Chondrocyte (in vitro differentiated cells): ENCODE data around the gene INPP5D. TPM values are rescaled to one million over a fixed set of nuclear protein-coding genes. Genes with fewer than 3 reads are reported as not detected.

ENCODE experiments used
- DNase-seq: peaks from one replicate; pipeline ENCODE4 v3.0.0; 2021; ENCODE audit warnings: mixed read lengths, low spot score
- H3K27ac Mint-ChIP-seq: one replicate; pipeline ENCODE4 v1.8.0; 2021; ENCODE audit warnings: mild to moderate bottlenecking, moderate library complexity, mixed read lengths; ENCODE audit not compliant: unreplicated experiment
- H3K27me3 Mint-ChIP-seq: 2 replicates; pipeline ENCODE4 v1.8.0; 2021; ENCODE audit warnings: low read depth, mixed read lengths
- H3K36me3 Mint-ChIP-seq: 2 replicates; pipeline ENCODE4 v1.8.0; 2021; ENCODE audit warnings: low read depth, mixed read lengths
- H3K4me1 Mint-ChIP-seq: 2 replicates; pipeline ENCODE4 v1.8.0; 2021; ENCODE audit warnings: low read depth, mild to moderate bottlenecking, mixed read lengths
- H3K4me3 Mint-ChIP-seq: one replicate; pipeline ENCODE4 v1.8.0; 2021; ENCODE audit warnings: mild to moderate bottlenecking, moderate library complexity, mixed read lengths; ENCODE audit not compliant: unreplicated experiment
- H3K9me3 Mint-ChIP-seq: 2 replicates; pipeline ENCODE4 v1.8.0; 2021; ENCODE audit warnings: low read depth, mixed read lengths
- CTCF ChIP-seq: fragments of 200-600 bp; sonication (generic); IDR thresholded peaks from 2 replicates; pipeline ENCODE4 v1.5.0; 2021; ENCODE audit warnings: antibody characterized with exemption, mild to moderate bottlenecking, moderate library complexity
- total RNA-seq: library from RNA; stranded (reverse); gene quantifications from 3 replicates; pipeline ENCODE4 v1.2.1, GENCODE V29; 2021

INPP5D gene
- total RNA-seq, 1 donor from 2014 or later, result 0.20 TPM

- TF ChIP-seq CTCF, result no peak
- H3K27ac Mint-ChIP-seq, result no peak overlapping the region
- H3K27me3 Mint-ChIP-seq, result peaks cover 38% of the 10 kb centered on the region
- H3K36me3 Mint-ChIP-seq, result peaks cover 2% of the 10 kb centered on the region
- no peak for DNase-seq
- H3K4me1 Mint-ChIP-seq, result no peaks in the 10 kb centered on the region
- H3K9me3 Mint-ChIP-seq, result peaks cover 7% of the 10 kb centered on the region
- no peak overlapping the region for H3K4me3 Mint-ChIP-seq
Measured at GRCh38 chr2:233137040-233137439, 76.9 kb downstream of the INPP5D start.

GRCh38 chr2:233140077-233140585 lies 80.0 kb downstream of the INPP5D start:
- peaks cover 11% of the 10 kb centered on the region for H3K9me3 Mint-ChIP-seq
- H3K27ac Mint-ChIP-seq, result no peak overlapping the region
- peaks cover 2% of the 10 kb centered on the region for H3K36me3 Mint-ChIP-seq
- H3K27me3 Mint-ChIP-seq, result peaks cover 34% of the 10 kb centered on the region
- DNase-seq, result no peak
- H3K4me3 Mint-ChIP-seq, result no peak overlapping the region
- TF ChIP-seq CTCF, result no peak
- no peaks in the 10 kb centered on the region for H3K4me1 Mint-ChIP-seq

GRCh38 chr2:233140978-233141377 lies 80.8 kb downstream of the INPP5D start:
- H3K4me3 Mint-ChIP-seq, result no peak overlapping the region
- peaks cover 8% of the 10 kb centered on the region for H3K9me3 Mint-ChIP-seq
- peaks cover 42% of the 10 kb centered on the region for H3K27me3 Mint-ChIP-seq
- no peaks in the 10 kb centered on the region for H3K4me1 Mint-ChIP-seq
- H3K27ac Mint-ChIP-seq, result no peak overlapping the region
- TF ChIP-seq CTCF, result no peak
- no peak for DNase-seq
- H3K36me3 Mint-ChIP-seq, result peaks cover 2% of the 10 kb centered on the region

GRCh38 chr2:233141901-233142300 lies 81.8 kb downstream of the INPP5D start:
- Mint-ChIP-seq H3K9me3 (peaks cover 5% of the 10 kb centered on the region), H3K4me1 (no peaks in the 10 kb centered on the region), H3K27me3 (peaks cover 46% of the 10 kb centered on the region), H3K27ac (no peak overlapping the region), H3K4me3 (no peak overlapping the region), H3K36me3 (no peaks in the 10 kb centered on the region)
- no peak for DNase-seq
- no peak for TF ChIP-seq CTCF

- H3K27me3 Mint-ChIP-seq, result peaks cover 49% of the 10 kb centered on the region
- no peak overlapping the region for H3K27ac Mint-ChIP-seq
- no peak for DNase-seq
- H3K9me3 Mint-ChIP-seq, result peaks cover 5% of the 10 kb centered on the region
- TF ChIP-seq CTCF, result no peak
- H3K36me3 Mint-ChIP-seq, result no peaks in the 10 kb centered on the region
- no peaks in the 10 kb centered on the region for H3K4me1 Mint-ChIP-seq
- H3K4me3 Mint-ChIP-seq, result no peak overlapping the region
Measured at GRCh38 chr2:233142355-233142897, 82.3 kb downstream of the INPP5D start.
